CD14-positive monocyte (primary cell): Measurements from ENCODE around the gene OR8B4. TPM values are rescaled to one million over a fixed set of nuclear protein-coding genes. Genes with fewer than 3 reads are reported as not detected.

Experiments used
- DNase-seq, 3 donors: peaks; one replicate each; pipeline ENCODE4 v3.0.0-alpha.2; 2011 to 2022
- H2AFZ ChIP-seq: 2 replicates; pipeline ENCODE4 v1.6.0; 2012; ENCODE audit warnings: mild to moderate bottlenecking, low read depth, low read length, inconsistent platforms; ENCODE audit not compliant: insufficient read depth, poor library complexity, severe bottlenecking
- H3K27ac ChIP-seq, 2 donors: 1 replicate in 1 of 2; 2 replicates in 1 of 2; pipeline ENCODE4 v1.5.1; 2012 to 2013; ENCODE audit warnings: low read length in 2 of 2, control low read depth in 1 of 2, inconsistent platforms in 1 of 2, low read depth in 1 of 2, mild to moderate bottlenecking in 1 of 2
- H3K27me3 ChIP-seq, 2 donors: one replicate each; pipeline versions ENCODE4 v1.6.0 to v1.6.1; 2011 to 2013; ENCODE audit warnings: low read length in 2 of 2; ENCODE audit not compliant: control insufficient read depth in 2 of 2, insufficient read depth in 2 of 2
- H3K36me3 ChIP-seq, 2 donors: replicated peaks in 1 of 2; 1 replicate in 1 of 2; 2 replicates in 1 of 2; pipeline versions ENCODE4 v1.5.1 to v1.6.1; 2012 to 2013; ENCODE audit warnings: low read length in 2 of 2, control low read depth in 1 of 2, inconsistent platforms in 1 of 2, mild to moderate bottlenecking in 1 of 2; ENCODE audit not compliant: insufficient read depth in 2 of 2, control insufficient read depth in 1 of 2
- H3K4me1 ChIP-seq, 2 donors: 1 replicate in 1 of 2; 2 replicates in 1 of 2; pipeline versions ENCODE4 v1.5.1 to v1.6.1; 2012 to 2013; ENCODE audit warnings: low read length in 2 of 2, control low read depth in 1 of 2, inconsistent platforms in 1 of 2, mild to moderate bottlenecking in 1 of 2, moderate library complexity in 1 of 2; ENCODE audit not compliant: insufficient read depth in 2 of 2, control insufficient read depth in 1 of 2
- H3K4me2 ChIP-seq: replicated peaks from 2 replicates; pipeline ENCODE3; 2012; ENCODE audit warnings: low read length, moderate library complexity, mild to moderate bottlenecking; ENCODE audit not compliant: poor library complexity, severe bottlenecking; ENCODE audit errors: extremely low read depth
- H3K4me3 ChIP-seq, 3 experiments: fragments of 200-600 bp in 1 of 3; sonication (generic) in 1 of 3; replicated peaks in 1 of 3; 1 replicate in 2 of 3; 2 replicates in 1 of 3; pipeline ENCODE4 v1.5.1; 2011 to 2013; ENCODE audit warnings: low read length in 3 of 3, mild to moderate bottlenecking in 3 of 3, control low read depth in 2 of 3, low read depth in 2 of 3, inconsistent platforms in 1 of 3, moderate library complexity in 1 of 3
- H3K79me2 ChIP-seq: 2 replicates; pipeline ENCODE4 v1.6.0; 2012; ENCODE audit warnings: mild to moderate bottlenecking, control low read depth, inconsistent platforms, low read length, moderate library complexity; ENCODE audit not compliant: insufficient read depth
- H3K9ac ChIP-seq: 2 replicates; pipeline ENCODE4 v1.6.0; 2017; ENCODE audit warnings: low read length, mild to moderate bottlenecking; ENCODE audit not compliant: insufficient read depth, poor library complexity, severe bottlenecking
- H3K9me3 ChIP-seq, 2 donors: replicated peaks in 1 of 2; 1 replicate in 1 of 2; 2 replicates in 1 of 2; pipeline versions ENCODE4 v1.5.1 to v1.6.1; 2012 to 2013; ENCODE audit warnings: low read length in 2 of 2, control low read depth in 1 of 2; ENCODE audit not compliant: control insufficient read depth in 1 of 2, insufficient read depth in 1 of 2
- H4K20me1 ChIP-seq: 2 replicates; pipeline ENCODE4 v1.6.0; 2012; ENCODE audit warnings: mild to moderate bottlenecking, low read length, control low read depth, moderate library complexity; ENCODE audit not compliant: insufficient read depth
- H3K27ac Mint-ChIP-seq, 7 donors: one replicate each; pipeline ENCODE4 v1.8.0; 2020; ENCODE audit warnings: mild to moderate bottlenecking in 7 of 7, mixed read lengths in 7 of 7, moderate library complexity in 6 of 7, inconsistent platforms in 2 of 7
- H3K27me3 Mint-ChIP-seq, 3 donors: one replicate each; pipeline ENCODE4 v1.8.0; 2021 to 2022; ENCODE audit warnings: low read depth in 3 of 3, mild to moderate bottlenecking in 3 of 3, mixed read lengths in 3 of 3, moderate library complexity in 3 of 3, inconsistent platforms in 1 of 3
- H3K36me3 Mint-ChIP-seq, 2 donors: one replicate each; pipeline ENCODE4 v1.8.0; 2020; ENCODE audit warnings: mixed read lengths in 2 of 2, inconsistent platforms in 1 of 2, mild to moderate bottlenecking in 1 of 2
- H3K4me1 Mint-ChIP-seq: one replicate; pipeline ENCODE4 v1.8.0; 2020; ENCODE audit warnings: mild to moderate bottlenecking, mixed read lengths
- H3K4me3 Mint-ChIP-seq, 2 donors: one replicate each; pipeline ENCODE4 v1.8.0; 2020; ENCODE audit warnings: mild to moderate bottlenecking in 2 of 2, mixed read lengths in 2 of 2, moderate library complexity in 1 of 2
- H3K9me3 Mint-ChIP-seq, 7 donors: one replicate each; pipeline ENCODE4 v1.8.0; 2020 to 2022; ENCODE audit warnings: mixed read lengths in 7 of 7, mild to moderate bottlenecking in 6 of 7, moderate library complexity in 6 of 7, inconsistent platforms in 2 of 7
- WGBS: methylation state at CpG from one replicate; pipeline ENCODE4 v1.1.5; 2013; ENCODE audit warnings: missing lambda C conversion rate; ENCODE audit not compliant: insufficient coverage; 5-methylcytosine and 5-hydroxymethylcytosine counted together
- intact Hi-C, 2 donors: fragments of 100-400 bp; cut with micrococcal nuclease; formaldehyde crosslinking; loops; one replicate each; pipeline versions ENCODE4 v1.15.0 to v1.15.1; 2023
- polyA plus RNA-seq, 3 donors: library from polyadenylated mRNA; depleted of rRNA in 1 of 3; unstranded in 2 of 3; stranded (reverse) in 1 of 3; fragments of 300-500 nt in 2 of 3; fragments of >200 nt in 1 of 3; fragmentation: Illumina TruSeq in 2 of 3; gene quantifications; 1 replicate in 2 of 3; 2 replicates in 1 of 3; pipeline ENCODE4 v1.2.3, GENCODE V29; 2012 to 2021
- TF ChIP-seq, protein P1 (sequence below): fragments of 200-600 bp; IDR thresholded peaks from one replicate; pipeline ENCODE4 v1.8.0; 2022; ENCODE audit warnings: antibody characterized with exemption, mild to moderate bottlenecking

OR8B4 gene
- polyA plus RNA-seq, 3 donors, result not detected

DNA sequence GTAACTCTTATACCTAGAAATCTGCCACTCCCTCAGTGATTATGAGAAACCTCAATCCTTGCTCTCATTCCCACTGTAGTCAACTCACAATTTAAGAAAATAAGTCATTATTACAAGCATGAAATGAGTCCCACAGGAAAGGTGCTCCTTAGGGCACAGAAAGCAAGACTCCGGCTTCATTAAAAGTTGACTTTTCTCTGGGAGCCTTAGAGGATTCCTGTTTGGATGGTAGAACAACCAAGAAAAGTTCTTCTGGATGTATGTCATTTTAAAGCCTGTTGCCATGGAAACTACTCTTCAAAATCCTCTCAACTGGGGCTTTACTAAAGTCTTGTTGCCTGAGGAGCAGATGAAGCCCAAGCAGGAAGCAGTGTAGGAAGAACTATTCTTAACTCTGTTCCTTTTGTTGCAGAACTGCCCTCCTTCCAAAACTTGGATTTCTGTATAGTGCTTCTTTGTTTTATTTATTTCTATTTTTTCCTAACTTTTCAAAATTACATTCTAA lies 21.0 kb upstream of the OR8B4 start, which contains the start of gene OR8B8:
TSS of gene OR8B8 (minus strand) at position 51 of the 505 bp plus-strand sequence. CDS start 4,611 bp downstream, outside the sequence.
- Histone ChIP-seq H3K9ac (no peak within 1 kb of the TSS), H3K27ac (no peak within 1 kb of the TSS), H3K4me1 (no peaks in the 10 kb centered on the region), H3K9me3 (no peaks in the 10 kb centered on the region), H3K36me3 (no peaks in the 10 kb centered on the region), H2AFZ (no peak within 1 kb of the TSS), H3K27me3 (no peaks in the 10 kb centered on the region), H3K4me2 (no peak within 1 kb of the TSS), H3K4me3 (no peak within 1 kb of the TSS), H4K20me1 (no peaks in the 10 kb centered on the region), H3K79me2 (no peaks in the 10 kb centered on the region)
- WGBS, result 100% methylated on average over 1 of the region's 1 CpG
- intact Hi-C loops, result no loop called here
- no peaks in the 10 kb centered on the region for H3K27me3 Mint-ChIP-seq
- H3K9me3 Mint-ChIP-seq, result no peaks in the 10 kb centered on the region
- H3K4me1 Mint-ChIP-seq, result no peaks in the 10 kb centered on the region
- TF ChIP-seq, protein P1, sequence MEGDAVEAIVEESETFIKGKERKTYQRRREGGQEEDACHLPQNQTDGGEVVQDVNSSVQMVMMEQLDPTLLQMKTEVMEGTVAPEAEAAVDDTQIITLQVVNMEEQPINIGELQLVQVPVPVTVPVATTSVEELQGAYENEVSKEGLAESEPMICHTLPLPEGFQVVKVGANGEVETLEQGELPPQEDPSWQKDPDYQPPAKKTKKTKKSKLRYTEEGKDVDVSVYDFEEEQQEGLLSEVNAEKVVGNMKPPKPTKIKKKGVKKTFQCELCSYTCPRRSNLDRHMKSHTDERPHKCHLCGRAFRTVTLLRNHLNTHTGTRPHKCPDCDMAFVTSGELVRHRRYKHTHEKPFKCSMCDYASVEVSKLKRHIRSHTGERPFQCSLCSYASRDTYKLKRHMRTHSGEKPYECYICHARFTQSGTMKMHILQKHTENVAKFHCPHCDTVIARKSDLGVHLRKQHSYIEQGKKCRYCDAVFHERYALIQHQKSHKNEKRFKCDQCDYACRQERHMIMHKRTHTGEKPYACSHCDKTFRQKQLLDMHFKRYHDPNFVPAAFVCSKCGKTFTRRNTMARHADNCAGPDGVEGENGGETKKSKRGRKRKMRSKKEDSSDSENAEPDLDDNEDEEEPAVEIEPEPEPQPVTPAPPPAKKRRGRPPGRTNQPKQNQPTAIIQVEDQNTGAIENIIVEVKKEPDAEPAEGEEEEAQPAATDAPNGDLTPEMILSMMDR, result no peak
- H3K36me3 Mint-ChIP-seq, result no peaks in the 10 kb centered on the region
- DNase-seq, result no peak
- no peak within 1 kb of the TSS for H3K4me3 Mint-ChIP-seq
- H3K27ac Mint-ChIP-seq, result no peak within 1 kb of the TSS

DNA sequence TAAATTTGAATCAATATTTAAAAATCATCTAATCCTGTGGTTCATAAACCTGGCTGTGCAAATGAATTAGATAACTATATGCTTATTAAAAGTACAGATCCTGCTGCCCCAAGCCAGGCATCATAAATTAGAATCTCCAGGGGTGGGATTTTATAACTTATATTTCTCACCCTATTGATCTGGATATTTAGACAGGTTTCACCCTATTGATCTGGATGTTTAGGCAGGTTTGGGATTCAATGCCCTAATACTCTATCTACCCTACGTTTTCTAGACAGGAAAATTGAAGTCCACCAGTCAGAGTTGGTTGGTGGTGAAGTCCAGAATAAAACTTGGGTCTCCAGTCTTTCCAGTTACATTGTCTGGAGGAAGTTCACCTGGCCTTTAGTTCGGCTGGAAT lies 18.2 kb upstream of the OR8B4 start:
- no peaks in the 10 kb centered on the region for H3K9me3 Mint-ChIP-seq
- intact Hi-C loops, result no loop called here
- no peak for DNase-seq
- no peaks in the 10 kb centered on the region for H3K36me3 Mint-ChIP-seq
- H3K4me3 ChIP-seq, result no peak overlapping the region
- no peaks in the 10 kb centered on the region for H3K36me3 ChIP-seq
- no peak overlapping the region for H3K9ac ChIP-seq
- no peak overlapping the region for H3K27ac Mint-ChIP-seq
- TF ChIP-seq, protein P1, result no peak
- H3K4me1 ChIP-seq, result no peaks in the 10 kb centered on the region
- no peak overlapping the region for H2AFZ ChIP-seq
- no peak overlapping the region for H3K4me2 ChIP-seq
- no peak overlapping the region for H3K27ac ChIP-seq
- no peaks in the 10 kb centered on the region for H4K20me1 ChIP-seq
- H3K27me3 Mint-ChIP-seq, result peaks cover 0 to 2% (median 0%) of the 10 kb centered on the region in 3 donors
- H3K27me3 ChIP-seq, result no peaks in the 10 kb centered on the region
- H3K9me3 ChIP-seq, result no peaks in the 10 kb centered on the region
- 91% methylated on average over 1 of the region's 2 CpGs for WGBS
- no peak overlapping the region for H3K4me3 Mint-ChIP-seq
- no peaks in the 10 kb centered on the region for H3K4me1 Mint-ChIP-seq
- no peaks in the 10 kb centered on the region for H3K79me2 ChIP-seq
